Hippocampal formation (tissue), 2 donors: ENCODE data around the gene FGFBP3.
A peak's percentile ranks its signal among the peaks of the same experiment; 100 is the strongest.
"Not testable (repeated sequence)": the region's sequence is repeated elsewhere in the genome, so short reads cannot be mapped to it uniquely, and the experiment has no call there.

Experiments
- DNase-seq, 2 donors: peaks; one replicate each; lab custom pipeline; 2025; lab: John Stamatoyannopoulos, UW

FGFBP3 gene

GRCh38 chr10:91901784-91902677 is 7.3 kb downstream of the FGFBP3 start:
- DNase-seq: no peak

- DNase-seq: no peak
These were observed 11.9 kb downstream of the FGFBP3 start for GRCh38 chr10:91897421-91897820.

GRCh38 chr10:91896212-91896756 is 13.0 kb downstream of the FGFBP3 start:
- DNase-seq: no peak

- DNase-seq: not testable (repeated sequence)
These were observed 15.0 kb downstream of the FGFBP3 start for GRCh38 chr10:91894261-91894685.

GRCh38 chr10:91893051-91893450 is 16.2 kb downstream of the FGFBP3 start:
- no peak for DNase-seq

- no peak for DNase-seq
These were observed 17.9 kb downstream of the FGFBP3 start for GRCh38 chr10:91891125-91892001.

GRCh38 chr10:91887272-91888076 is 21.8 kb downstream of the FGFBP3 start:
- no peak for DNase-seq

- DNase-seq: no peak
These were observed 22.4 kb downstream of the FGFBP3 start for GRCh38 chr10:91886954-91887271.

- DNase-seq: no peak
These were observed 23.8 kb downstream of the FGFBP3 start for GRCh38 chr10:91885362-91886079.

GRCh38 chr10:91884536-91884935 is 24.8 kb downstream of the FGFBP3 start:
- DNase-seq: no peak

- DNase-seq: peak in 1 of 2 donors; percentile 25
These were observed 25.5 kb downstream of the FGFBP3 start for GRCh38 chr10:91883549-91884444.

GRCh38 chr10:91880310-91880709 is 29.0 kb downstream of the FGFBP3 start:
- no peak for DNase-seq

- no peak for DNase-seq
These were observed 29.6 kb downstream of the FGFBP3 start for GRCh38 chr10:91879515-91880170.

- no peak for DNase-seq
These were observed 33.5 kb downstream of the FGFBP3 start for GRCh38 chr10:91875779-91876178.

- no peak for DNase-seq
These were observed 34.1 kb downstream of the FGFBP3 start for GRCh38 chr10:91875156-91875555.

GRCh38 chr10:91865562-91866081 is 43.7 kb downstream of the FGFBP3 start:
- DNase-seq: no peak

GRCh38 chr10:91864744-91865143 is 44.5 kb downstream of the FGFBP3 start:
- DNase-seq: no peak

- no peak for DNase-seq
These were observed 45.2 kb downstream of the FGFBP3 start for GRCh38 chr10:91864099-91864498.

GRCh38 chr10:91860885-91861284 is 48.4 kb downstream of the FGFBP3 start:
- no peak for DNase-seq
